Measurements from ENCODE around the gene POLR2E. TPM values are rescaled to one million over a fixed set of nuclear protein-coding genes. Genes with fewer than 3 reads are reported as not detected.

The POLR2E gene
- total RNA-seq, 1 donor from 2014 or later, result 142 TPM

DNA sequence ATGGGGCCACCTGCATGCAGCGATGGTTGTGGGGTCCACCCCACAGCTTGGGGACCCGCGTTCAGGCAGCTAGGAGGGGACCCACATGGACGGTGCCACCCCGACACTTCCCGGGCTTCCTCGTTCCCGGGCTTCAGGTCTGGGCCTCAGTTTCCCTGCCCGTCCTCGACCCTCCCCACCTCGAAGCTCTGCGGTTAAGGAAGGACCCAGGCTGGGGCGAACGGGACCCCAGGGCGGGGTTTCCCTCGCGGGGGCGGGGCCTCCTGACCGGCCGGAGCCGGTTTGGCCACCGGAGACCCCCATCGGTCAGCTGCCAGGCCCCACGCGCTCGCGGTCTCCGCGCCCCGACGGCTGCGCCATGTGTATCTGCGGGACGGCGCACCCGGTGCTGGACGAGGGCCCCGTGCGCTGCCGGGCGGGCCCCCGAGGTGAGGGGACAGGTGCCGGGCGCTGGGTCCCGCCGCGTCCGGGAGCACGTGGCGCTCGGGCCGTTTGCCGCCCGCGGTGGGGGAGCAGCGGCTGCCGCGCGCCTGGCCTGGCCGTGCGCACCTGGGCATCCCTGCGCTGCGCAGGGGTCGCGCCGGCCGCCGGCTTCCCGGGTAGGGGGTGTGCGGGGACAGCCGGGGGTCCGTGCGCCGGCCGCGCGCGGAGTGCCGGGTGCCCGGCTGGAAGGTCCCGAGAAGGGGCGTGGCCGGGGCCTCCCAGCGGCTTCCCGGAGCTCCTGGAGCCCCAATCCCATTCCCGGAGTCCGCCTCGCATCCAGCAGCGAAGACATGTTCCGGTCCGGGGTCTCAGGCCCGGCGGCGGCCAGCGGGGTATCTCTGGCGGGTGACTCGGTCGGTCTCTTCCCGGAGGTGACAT, 24.0 kb downstream of the POLR2E start:
- peak; percentile 53 for DNase-seq (ENCODE audit: missing footprints)
- intact Hi-C loops (cut with DNase I), result no loop called here

DNA sequence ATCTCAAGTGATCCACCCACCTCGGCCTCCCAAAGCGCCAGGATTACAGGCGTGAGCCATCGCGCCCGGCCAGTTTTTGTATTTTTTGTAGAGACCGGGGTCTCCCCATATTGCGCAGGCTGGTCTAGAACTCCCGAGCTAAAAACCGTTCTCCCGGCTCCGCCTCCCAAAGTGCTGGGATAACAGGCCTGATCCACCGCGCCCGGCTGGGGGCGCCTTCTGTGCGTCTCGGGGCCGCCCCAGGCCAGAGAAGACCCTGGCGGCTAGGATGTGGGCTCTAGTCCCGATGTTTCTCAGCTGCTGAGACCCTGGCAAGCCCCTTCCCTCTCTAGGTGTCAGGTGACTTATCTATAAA, 24.6 kb downstream of the POLR2E start:
- intact Hi-C loops (cut with DNase I), result no loop called here
- no peak for DNase-seq (ENCODE audit: missing footprints)
- no peak for ATAC-seq

More for the DNA sequence above, 24.0 kb downstream of the POLR2E start:
- no peak for ATAC-seq

DNA sequence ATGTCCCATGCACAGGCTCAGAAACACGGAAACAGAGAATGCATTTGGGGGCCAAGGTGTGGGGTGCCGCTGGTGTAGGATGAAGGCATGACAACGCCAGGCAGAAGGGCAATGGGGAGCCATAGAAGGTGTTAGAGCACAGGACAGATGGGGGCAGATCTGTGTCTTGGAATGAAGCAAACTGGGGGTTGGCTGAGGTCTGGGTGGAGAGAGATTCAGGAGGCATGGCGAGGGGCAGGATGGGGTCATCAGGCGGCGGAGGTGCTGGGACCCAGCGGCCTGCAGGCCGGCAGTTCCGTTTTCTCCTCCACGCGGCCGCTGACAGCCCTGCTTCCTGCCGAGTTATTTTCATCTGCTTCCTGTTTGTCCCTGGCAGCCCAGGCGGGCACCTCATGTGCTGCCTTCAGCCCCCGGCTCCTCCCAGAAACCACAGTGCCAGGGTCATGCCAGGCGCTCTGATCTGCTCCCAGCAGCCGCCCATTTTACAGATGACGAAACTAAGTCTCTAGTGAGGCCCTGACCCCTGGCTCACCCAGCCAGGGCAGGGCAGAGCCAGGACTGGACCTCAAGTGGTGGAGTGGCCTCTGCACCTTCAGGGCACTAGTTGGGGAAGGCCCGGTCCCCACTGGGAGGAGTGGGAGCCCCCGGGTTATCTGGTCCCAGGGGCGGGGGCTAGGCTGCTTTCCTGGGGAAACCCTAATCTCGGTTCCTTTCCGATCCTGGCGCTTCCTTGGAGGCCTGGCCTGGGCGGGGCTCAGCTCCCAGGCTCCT, 26.0 kb downstream of the POLR2E start:
- intact Hi-C loops (cut with DNase I), result no loop called here
- peak; percentile 42 for ATAC-seq

DNA sequence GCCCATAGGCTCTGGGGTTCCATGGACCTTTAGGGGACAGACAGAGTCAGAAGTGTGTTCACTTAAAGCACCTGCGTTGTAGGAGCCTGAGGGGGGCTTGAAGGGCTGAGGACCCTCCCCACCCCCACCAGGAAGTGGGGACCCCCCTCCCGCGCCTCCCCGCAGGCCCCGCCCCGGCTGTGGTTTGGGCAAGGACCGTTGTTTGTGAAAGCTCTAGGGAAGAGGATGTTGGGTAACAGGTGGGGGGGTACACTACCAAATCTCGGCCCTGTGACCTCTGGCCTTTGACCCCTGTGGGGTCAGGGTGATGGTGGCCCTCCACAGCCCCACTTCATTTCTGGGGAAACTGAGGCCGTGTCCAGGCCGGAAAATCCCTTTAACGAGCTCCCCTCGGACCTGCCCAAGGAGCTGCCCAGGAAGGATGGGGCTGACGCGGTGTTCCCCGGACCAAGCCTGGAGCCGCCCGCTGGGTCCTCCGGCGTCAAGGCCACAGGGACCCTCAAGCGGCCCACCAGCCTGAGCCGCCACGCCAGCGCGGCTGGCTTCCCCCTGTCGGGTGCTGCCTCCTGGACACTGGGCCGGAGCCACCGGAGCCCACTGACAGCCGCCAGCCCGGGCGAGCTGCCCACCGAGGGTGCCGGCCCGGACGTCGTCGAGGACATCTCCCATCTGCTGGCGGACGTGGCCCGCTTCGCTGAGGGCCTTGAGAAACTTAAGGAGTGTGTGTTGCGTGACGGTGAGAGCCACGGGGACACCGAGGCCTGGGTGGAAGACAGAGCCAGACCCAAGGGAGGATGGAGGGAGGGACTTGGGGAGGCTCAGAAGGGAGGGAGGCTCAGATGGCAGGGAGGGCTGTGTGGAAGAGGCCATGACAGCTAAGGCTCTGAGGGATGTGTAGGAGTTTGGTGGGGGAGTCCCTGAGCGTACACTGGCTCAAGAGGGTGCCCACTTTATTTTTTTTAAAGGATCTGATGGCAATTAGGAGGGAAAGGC, 26.9 kb downstream of the POLR2E start:
- DNase-seq (ENCODE audit: missing footprints), result peak; percentile 88
- intact Hi-C loops (cut with DNase I), result no loop called here
- ATAC-seq, result peak; percentile 37

More for the DNA sequence above, 26.0 kb downstream of the POLR2E start:
- DNase-seq (ENCODE audit: missing footprints), result peak; percentile 96

DNA sequence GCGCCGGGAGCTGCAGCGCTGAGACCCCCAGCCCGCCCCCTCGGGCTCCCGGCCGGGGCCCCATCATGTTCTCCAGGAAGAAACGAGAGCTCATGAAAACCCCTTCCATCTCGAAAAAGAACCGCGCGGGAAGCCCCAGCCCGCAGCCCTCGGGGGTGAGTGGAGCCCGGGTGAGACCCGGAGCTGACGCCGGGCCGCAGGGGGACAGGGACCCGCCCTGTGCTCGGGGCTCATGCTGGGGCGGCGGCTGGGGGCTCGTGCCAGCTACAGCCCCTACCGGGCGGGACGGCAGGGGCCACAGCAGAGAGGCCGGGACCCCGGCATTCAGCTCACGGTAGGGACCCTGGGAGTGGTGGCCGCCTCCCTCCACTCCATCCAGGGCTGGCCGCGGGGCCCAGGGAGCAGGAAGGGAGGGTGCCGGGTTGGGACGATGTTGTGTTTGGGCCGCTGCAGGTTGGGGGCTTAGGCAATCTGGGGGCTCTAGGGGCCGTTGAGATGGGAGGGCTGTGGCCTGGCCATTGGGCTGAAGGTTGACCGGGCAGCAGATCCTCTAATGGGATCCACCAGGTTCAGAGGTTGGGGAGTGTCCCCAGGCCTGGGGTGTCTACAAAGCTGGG, 27.7 kb downstream of the POLR2E start:
- ATAC-seq (peak; percentile 3), DNase-seq (ENCODE audit: missing footprints) (no peak)
- intact Hi-C loops (cut with DNase I), result no loop called here

DNA sequence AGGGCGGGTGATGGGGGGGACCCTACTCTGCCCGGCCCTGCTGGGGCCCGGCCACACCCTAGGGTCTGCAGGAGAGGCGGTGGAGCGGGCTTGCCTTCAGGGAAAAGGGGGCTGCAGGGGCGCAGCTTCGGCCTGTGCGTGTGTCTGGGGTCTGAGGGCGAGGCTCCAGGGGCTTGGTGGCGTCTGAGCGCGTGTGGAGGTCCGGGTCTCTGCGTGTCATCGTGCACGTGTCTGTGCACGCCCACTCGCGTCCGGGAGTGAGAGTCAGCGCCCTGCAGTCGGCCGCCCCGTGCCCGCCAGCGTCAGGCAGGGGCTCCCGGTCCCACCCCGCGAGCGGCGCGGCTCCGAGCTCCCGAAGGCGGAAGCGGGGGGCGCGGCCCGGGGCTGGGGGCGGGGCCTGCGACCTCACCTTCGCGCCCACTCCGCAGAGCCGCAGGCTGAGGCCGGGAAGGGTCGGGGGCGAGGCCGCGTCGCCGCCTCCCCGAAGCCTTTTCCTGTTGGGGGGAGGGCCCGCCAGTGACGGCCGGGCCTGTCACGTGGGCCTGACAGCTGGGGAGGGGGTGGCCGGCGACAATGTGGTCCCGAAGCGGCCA, 28.3 kb downstream of the POLR2E start, which contains the start of gene ARHGAP45:
ARHGAP45 (plus strand) TSS at position 420 of the 593 bp plus-strand sequence. CDS start 239 bp downstream, outside the sequence.
- peak; percentile 67 for DNase-seq (ENCODE audit: missing footprints)
- intact Hi-C loops (cut with DNase I), result no loop called here
- peak; percentile 15 for ATAC-seq

DNA sequence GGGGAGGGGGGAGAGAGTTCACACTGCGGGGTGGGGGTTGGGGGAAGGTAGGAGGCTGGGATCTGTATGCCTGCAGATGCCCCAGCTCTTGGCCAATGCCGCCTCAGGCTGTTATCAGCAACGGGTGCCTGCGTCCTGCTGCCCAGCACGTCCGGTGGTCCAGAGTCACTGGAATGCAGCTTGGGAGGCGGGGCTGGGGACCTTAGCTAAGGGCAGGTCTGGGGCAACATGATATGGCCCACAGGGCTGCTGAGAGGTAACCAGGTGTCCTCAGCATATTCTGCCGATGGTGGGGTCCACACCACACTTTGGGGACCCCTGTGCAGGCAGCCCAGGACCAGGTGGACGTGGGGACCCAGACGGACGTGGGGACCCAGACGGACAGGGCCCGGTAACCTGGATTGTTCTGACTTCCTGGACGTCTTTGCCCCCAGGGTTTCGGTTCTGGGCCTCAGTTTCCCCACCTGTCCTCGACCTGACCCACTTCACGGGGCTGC, 28.9 kb downstream of the POLR2E start:
- intact Hi-C loops (cut with DNase I), result no loop called here
- peak; percentile 49 for DNase-seq (ENCODE audit: missing footprints)
- no peak for ATAC-seq

DNA sequence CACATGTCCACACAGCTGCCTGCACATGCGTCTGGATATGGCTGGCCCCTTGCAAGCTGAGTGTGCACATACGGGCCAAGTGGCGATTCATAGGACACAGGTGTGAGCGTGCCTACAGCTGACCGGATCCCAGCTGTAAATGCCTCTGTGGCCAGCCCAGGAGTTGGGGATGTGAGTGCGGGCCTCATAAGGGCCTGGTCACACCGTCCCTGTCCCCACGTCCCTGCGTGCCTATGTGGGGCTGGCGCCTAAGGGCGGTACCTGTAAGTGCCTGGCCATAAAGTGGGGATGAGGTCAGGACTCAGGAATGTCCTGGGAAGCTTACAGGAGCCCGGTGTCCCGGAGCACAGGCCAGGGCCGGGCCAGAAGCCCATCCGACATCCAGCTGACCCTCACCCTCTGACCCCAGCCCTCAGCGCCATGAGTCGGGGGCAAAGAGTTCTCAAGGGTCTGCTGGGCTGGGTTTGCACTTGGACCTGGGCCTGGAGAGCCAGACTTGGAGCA, 29.5 kb downstream of the POLR2E start:
- DNase-seq (ENCODE audit: missing footprints) (peak; percentile 54), ATAC-seq (no peak)
- intact Hi-C loops (cut with DNase I), result no loop called here

DNA sequence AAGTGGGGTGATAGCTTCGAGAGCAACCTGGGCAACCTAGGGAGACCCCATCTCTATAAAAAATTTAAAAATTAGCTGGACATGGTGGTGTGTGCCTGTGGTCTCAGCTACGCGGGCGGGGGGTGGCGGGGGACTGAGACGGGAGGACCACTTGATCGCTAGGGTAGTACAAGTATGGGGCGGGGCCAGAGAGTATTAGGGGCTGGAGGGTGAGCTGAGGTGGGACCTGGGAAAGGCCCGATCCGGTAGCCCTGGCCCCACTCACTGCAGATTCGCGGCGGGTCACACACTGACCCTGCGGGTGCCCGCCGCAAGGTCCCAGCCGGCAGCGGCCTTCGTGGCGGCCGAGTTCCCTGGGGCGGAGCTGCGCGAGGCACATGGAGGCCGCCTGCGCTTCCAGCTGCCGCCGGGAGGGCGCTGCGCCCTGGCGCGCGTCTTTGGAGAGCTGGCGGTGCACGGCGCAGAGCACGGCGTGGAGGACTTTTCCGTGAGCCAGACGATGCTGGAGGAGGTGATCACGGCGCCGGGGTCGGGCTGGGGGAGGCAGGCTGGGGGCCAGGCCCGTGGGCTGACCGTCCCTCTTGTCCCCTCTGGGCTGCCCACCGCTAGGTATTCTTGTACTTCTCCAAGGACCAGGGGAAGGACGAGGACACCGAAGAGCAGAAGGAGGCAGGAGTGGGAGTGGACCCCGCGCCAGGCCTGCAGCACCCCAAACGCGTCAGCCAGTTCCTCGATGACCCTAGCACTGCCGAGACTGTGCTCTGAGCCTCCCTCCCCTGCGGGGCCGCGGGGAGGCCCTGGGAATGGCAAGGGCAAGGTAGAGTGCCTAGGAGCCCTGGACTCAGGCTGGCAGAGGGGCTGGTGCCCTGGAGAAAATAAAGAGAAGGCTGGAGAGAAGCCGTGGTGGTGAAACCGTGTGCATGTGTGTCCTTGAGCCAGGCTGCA, 30.2 kb downstream of the POLR2E start:
- ATAC-seq (peak; percentile 73), DNase-seq (ENCODE audit: missing footprints) (peak; percentile 88)
- intact Hi-C loops (cut with DNase I), result no loop called here

DNA sequence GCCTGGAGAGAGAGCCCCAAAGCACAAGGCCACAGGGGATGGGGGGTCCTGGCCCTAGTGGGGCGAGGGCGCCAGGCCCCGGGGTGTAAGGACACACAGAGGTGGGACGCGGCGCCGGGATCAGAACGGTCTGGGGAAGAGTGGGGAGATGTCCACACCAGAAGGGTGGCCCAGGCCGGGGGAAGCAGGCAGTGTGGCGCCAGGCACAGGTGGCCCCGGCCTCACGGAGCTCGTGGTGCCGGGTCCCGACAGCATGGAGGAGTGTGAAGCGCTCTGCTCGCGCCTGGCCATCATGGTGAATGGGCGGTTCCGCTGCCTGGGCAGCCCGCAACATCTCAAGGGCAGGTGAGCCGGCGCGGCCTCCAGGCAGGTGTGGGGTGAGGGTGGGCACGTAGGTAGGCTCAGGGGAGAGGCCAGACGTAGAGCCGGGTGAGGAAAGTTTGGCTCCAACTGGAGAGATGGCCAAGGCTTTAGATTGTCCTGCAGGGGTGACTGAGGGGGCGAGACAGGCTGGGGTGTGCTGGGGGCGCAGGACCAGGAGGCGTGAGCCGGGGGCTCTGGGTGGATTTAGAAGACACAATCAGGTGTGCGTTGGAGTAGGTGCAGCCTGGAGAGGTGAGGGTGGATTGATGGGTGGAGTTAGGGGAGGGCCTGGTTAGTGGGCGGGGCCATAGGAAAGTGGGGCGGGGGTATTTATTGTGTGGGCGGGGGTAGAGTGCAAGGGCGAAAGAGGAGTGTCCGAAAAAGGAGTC, 31.1 kb downstream of the POLR2E start:
- intact Hi-C loops (cut with DNase I), result no loop called here
- peak; percentile 51 for DNase-seq (ENCODE audit: missing footprints)
- ATAC-seq, result no peak

DNA sequence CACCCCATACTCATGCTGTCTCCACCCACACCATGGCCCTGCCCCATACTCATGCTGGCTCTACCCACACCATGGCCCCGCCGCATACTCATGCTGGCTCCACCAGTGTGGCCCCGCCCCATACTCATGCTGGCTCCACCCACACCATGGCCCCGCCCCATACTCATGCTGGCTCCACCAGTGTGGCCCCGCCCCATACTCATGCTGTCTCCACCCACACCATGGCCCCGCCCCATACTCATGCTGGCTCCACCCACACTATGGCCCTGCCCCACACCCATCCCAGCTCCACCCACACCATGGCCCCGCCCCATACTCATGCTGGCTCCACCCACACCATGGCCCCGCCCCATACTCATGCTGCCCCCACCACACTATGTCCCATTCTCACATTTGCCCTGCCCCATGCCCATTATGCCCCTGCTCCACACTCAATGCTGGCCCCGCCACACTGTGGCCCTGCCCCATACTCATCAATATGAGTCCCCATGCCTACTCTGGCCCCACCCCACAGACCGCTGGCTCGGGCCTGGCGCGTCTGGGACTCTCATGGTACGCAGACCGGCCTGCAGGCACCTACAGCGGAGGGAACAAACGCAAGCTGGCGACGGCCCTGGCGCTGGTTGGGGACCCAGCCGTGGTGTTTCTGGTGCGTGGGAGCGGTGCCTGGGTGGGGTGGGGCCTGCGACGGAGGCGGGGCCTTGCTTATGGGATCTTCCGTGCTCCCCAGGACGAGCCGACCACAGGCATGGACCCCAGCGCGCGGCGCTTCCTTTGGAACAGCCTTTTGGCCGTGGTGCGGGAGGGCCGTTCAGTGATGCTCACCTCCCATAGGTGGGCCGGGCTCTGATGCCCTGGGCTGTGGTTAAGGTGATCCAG, 31.9 kb downstream of the POLR2E start:
- ATAC-seq (no peak), DNase-seq (ENCODE audit: missing footprints) (peak; percentile 83)
- intact Hi-C loops (cut with DNase I), result no loop called here

DNA sequence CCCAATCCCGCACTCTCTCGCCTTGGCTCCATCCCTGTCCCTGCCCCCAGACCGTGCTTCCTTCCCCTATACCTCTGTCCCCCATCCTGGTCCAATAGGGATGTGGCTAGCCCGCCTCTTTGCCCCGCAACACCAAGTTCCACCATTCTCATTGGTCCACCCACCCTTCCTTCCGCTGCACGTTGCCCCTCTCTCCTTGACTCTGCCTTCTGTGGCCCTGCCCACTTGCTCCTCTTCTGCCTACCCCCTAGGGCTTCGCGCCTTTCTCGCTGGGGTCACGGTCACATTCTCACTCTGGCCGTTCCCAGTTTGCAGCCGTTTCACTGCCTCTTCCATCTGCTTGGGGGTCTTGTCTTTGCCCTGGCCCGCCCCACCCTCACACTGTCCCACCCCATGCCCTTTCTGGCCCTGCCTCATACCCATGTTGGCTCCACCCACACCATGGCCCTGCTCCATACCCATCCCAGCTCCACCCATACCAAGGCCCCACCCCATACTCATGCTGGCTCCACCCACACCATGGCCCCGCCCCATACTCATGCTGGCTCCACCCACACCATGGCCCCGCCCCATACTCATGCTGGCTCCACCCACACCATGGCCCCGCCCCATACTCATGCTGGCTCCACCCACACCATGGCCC, 32.7 kb downstream of the POLR2E start:
- intact Hi-C loops (cut with DNase I), result no loop called here
- ATAC-seq, result no peak
- DNase-seq (ENCODE audit: missing footprints), result peak; percentile 57

DNA sequence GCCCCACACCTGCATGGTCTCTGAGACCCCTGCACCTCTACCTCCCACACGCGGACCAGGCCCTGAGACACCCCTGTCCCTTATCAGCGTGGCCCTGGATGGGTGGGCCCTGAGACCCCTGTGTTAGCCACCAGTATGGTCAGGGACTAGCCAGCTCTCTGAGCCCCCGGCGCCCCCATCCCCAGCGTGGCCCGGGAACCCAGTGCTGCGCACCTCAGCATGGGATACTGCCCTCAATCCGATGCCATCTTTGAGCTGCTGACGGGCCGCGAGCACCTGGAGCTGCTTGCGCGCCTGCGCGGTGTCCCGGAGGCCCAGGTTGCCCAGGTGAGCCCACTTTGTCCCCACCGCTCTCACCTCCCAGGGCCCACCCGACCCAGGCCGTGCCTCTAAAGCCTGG, 33.2 kb downstream of the POLR2E start:
- intact Hi-C loops (cut with DNase I), result no loop called here
- DNase-seq (ENCODE audit: missing footprints) (no peak), ATAC-seq (no peak)

DNA sequence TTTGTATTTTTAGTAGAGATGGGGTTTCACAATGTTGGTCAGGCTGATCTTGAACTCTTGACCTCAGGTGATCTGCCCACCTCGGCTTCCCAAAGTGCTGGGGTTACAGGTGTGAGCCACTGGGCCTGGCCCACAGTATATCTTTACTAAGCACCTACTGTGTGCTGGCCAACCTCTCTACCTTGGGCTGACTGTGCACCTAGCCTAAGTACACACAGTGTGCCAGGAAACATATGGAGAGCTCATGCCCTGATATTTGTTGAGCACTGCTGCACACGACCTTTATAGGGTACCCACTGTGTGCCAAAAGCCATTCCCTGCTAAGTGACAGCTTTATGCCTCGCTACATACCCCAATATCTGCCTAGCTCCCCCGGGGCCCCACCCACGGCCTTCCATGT, 34.5 kb downstream of the POLR2E start:
- no peak for DNase-seq (ENCODE audit: missing footprints)
- intact Hi-C loops (cut with DNase I), result no loop called here
- no peak for ATAC-seq

Measured in Right ventricle myocardium inferior (tissue), 1 donor.